ENCODE results near the gene LDB3.
"Not testable (repeated sequence)": the region's sequence is repeated elsewhere in the genome, so short reads cannot be mapped to it uniquely, and the experiment has no call there.

Gene LDB3

DNA sequence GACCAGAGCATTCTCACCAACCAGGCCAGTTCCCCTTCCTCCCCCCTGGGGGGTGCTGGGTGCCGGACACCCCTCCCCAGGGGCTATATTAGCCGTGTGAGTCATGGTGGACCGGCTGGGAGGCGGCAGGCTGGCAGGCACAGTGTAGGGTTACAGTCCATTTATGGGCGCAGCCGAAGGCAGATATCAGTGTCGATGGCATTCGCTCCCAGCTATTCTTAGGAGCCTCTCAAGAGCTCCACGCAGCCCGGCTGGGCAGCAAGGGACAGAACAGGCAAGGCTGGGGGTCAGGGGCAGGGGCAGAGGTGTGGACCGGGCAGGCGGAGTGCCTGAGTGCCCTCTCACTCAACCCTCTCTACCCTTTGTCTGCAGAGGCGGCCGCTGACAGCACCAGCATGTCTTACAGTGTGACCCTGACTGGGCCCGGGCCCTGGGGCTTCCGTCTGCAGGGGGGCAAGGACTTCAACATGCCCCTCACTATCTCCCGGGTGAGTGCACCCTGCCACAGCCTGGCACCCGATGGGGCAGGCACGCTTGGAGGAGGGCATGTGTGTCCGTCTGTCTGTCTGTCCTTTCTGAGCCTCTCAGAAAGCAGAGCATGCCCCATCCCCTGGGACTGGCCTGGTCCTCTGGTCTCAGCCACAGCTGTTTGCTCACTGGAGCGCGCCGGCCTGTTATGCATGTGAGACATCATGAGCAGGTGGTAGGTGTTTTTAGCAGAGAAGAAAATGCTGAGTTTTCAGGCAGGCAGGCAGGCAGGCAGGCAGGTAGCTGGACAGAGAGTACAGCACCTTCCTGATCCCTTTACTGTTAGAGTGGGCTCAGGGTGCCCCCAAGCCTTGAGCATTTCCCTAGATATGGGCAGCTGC lies at the start of gene LDB3:
Gene LDB3, plus strand, starts transcription at position 215 of the 869 bp plus-strand sequence. Its CDS starts 181 bp downstream, at position 396.
- FAIRE-seq: no peak

DNA sequence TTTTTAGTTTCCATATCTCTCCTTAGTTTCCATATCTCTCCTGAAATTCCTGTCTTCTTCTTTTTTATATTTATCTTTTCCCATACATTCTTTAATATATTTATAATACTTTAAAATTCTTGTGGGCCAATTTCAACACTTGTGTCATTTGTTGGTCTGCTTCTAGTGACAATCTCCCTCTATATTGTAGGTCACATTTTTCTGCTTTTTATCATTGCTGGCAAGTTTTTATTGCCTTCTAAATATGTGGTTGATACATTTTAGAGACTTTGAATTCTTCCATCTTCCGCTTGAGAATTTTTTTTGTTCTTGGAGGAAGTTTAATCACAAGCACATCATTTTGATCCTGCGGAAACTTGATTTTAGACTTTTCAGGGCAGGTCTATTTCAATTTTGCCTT lies 40.0 kb upstream of the LDB3 start:
- FAIRE-seq: no peak

DNA sequence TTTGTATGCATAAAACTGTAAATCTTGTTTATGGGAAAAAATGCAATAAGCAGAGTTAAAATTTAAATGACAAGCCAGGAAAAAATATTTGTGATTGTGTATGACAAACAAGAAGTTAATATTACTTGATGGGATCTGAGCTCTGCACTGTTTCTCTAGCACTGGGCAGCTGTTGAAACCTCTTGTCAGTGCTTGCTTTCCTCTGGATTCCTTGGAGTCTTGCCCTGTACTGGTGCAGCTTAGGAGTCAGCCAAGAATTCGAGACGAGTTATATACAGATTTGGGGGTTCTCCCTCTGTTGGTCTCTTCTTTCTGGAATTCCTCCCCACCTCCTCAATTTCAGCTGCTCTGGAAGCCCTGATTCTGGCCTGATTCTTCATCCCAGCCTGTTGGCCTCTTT lies 38.2 kb upstream of the LDB3 start:
- FAIRE-seq: no peak

DNA sequence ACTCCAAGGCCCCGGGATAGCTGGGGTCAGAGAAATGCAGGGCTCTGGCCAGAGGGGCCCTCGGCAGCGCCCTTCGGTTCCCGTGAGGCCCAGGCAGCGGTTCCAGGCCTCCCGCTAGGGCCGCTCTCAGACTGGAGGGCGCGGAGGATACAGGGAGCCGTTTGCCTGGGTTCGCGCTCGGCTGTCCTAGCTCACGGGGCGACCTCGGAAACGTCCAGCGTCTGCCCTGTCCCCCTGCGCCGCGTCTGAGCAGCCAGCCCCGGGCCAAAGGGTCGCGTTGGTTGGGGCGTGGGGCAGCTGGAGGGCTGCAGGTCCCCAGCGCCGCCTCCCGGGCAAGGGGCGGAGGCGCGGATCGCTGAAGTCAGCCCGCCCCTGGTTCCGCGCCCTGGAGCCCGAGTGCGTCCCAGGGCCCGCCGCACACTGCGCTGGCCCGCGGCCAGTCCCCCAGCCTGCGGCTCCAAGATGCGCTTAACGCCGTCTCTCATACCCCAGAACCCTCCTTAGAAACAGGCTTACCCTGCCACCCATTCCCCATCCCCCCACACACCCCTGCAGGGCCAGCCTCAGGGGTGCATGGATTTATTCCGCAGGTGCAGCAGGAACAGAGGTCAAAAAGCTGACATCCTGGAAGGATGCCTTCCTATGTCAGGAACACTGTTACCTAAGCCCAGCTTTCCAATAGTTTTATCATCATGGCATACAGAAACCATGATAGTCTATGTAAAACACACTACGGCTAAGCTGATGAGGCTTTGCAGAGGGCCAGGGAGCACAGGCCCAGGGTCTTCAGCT lies 36.1 kb upstream of the LDB3 start:
- FAIRE-seq: no peak

DNA sequence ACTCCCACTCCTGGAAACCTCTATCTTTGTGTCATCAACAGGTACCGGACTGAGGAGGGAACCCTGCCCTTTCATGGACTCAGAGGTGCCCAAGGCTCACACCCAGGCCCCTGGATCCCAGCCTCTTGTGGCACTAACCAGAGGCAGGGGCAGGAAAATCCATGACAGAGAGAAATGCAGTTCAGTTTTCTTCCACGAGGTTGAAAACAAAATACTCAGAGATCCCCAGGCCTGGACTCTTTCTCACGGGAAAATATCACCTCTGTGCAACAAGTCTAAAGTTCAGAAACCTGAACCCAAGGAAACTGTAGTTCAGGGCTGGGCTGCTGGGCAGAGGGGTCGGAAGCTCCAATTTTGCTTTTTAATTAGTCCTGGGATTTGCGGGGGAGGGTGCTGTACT lies 35.4 kb upstream of the LDB3 start:
- no peak for FAIRE-seq

DNA sequence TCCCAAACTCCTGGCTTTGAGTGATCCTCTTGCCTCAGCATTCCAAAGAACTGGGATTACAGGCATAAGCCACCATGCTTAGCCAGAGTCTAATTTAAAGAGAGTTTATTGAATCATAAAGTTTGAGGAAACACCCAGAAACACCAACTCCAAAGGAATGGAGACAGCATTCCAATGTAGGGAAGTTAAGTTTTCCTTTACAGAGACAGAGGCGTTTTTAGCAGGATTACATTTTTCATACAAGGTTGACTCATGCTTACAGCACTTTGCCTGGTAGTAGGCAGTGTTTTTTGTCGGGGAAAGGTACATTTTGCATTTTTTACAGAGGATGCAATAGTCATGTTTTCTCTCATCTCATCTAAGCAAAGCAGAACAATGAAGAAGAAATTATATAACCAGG lies 32.9 kb upstream of the LDB3 start:
- no peak for FAIRE-seq

GRCh38 chr10:86636311-86636710 lies 32.0 kb upstream of the LDB3 start:
- FAIRE-seq: no peak

DNA sequence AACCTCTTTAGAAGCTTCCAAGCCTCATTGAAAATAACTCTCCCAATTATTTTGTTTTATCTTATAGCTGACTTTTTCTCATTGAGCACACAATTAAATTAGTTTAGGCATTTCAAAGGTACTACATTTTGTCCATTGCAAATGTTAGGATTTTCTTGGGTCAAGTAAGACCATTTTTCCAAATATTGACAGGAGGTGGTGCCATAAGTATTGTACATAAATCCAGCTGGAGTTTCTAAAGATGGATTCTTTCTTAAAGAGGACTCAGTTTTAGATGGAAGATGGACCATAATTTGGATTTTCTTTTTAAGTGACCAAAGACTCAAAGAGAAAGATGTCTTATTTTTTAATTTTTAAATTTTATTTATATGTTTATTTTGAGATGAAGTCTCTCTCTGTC lies 26.3 kb upstream of the LDB3 start:
- no peak for FAIRE-seq

DNA sequence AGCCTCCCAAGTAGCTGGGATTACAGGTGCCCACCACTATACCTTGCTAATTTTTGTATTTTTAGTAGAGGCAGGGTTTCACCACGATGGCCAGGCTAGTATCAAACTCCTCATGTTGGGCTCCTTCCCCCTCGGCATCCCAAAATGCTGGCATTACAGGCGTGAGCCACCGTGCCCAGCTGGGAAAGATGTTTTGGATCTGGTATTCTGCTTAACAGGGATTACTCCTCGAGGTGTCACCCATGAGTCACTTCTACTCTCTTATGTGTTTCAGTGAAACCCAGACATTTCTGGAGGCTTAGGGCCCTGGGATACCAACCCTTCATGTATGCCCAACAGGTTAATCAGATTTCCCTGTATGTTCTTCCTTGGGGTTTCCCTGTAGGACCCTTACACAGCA lies 25.8 kb upstream of the LDB3 start:
- no peak for FAIRE-seq

- no peak for FAIRE-seq
Observed at GRCh38 chr10:86644152-86644793, 24.0 kb upstream of the LDB3 start.

- FAIRE-seq: no peak
Observed at GRCh38 chr10:86644794-86645445, 23.4 kb upstream of the LDB3 start.

DNA sequence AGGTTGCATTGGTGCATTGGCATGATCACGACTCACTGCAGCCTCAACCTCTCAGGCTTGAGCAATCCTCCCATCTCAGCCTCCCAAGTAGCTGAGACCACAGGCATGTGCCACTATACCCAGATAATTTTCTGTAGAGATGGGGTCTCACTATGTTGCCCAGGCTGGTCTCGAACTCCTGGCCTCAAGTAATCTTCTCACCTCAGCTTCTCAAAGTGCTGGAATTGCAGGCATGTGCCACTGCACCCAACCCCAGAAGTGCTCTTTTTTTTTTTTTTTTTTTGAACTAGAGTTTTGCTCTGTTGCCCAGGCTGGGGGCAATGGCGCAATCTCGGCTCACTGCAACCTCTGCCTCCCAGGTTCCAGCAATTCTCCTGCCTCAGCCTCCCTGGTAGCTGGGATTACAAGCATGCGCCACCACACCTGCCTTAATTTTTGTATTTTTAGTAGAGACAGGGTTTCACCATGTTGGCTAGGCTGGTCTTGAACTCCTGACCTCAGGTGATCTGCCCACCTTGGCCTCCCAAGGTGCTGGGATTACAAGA lies 22.6 kb upstream of the LDB3 start:
- FAIRE-seq: not testable (repeated sequence)

- no peak for FAIRE-seq
Observed at GRCh38 chr10:86646532-86646931, 21.8 kb upstream of the LDB3 start.

- FAIRE-seq: no peak
Observed at GRCh38 chr10:86646933-86647332, 21.4 kb upstream of the LDB3 start.

DNA sequence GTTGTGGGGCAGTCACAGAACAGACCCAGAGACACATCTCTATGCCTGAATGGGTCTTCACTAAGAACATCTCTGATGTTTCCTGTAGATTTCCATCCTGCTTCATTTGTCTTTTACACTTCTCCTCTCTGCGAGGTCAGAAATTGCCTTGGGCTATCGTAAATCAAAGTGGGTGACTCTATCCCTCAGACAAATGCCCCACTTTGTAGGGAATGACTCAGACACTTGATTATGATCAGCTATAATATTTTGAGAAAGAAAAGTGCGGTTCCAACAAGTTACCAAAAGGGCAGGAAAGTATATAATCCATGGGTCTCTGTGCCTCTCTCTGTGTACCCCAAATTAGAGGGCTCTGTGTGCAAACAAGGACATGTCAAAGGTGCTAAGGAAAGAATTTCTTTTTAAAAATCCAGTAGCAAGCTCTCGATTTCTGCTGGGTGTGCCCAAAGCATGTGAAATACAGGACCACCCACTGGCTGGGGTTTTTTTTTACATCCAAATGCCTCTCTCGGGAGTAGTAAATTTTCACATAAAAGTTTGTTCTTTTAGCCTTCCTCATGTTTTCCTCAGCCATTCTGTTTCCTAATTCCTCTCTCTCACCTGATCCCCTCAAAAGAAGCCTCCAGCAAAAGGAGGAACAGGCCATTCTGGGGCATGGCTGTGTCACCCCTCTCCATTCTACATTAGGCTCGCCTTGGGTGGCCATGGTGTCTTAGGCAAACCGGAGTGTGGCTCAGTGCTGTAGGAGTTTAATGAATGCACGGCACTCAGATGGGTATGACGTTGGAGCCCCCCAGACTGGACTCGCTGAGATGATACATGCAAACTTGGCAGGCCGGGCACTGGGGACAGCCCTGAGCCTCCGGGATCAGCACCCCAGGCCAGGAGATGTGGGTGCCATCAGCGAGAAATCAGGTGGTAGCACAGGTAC lies 20.3 kb upstream of the LDB3 start:
- FAIRE-seq: no peak

DNA sequence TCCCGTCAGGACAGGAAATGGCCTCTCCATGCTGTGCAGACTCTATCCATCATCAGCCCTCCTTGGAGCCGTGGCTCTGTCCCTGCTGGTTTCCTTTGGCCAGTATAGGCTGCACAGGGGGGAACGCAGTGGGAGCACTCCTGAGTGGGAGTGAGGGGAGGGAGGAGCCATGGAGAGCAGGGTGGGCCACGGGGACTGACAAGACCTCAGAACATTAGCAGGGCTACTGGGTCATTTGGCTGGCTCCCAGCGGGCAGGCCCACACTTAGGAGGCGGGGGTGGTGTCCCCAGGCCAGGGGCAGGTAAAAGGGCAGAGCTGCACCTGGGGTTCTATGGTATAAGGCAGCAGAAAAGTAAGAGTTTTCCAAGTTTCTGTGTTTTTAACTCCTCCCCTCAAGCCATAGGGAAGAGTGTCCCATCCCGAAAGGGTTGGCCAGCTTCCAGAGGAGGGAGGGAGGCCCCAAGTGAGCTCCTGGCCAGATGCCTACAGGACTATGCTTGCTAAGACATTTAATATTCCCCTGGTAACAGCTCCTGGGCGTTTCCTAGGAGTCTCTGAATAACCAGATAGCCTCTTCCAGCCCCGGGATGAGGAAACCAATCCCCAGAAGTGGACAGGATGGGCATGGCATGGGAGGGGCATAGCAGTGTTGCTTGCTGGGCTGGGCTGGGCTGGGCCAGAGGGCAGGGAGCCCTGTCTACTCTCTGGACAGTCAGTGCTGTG lies 19.4 kb upstream of the LDB3 start:
- FAIRE-seq: no peak

- no peak for FAIRE-seq
Observed at GRCh38 chr10:86649471-86650150, 18.7 kb upstream of the LDB3 start.

GRCh38 chr10:86650151-86650550 lies 18.2 kb upstream of the LDB3 start:
- no peak for FAIRE-seq

DNA sequence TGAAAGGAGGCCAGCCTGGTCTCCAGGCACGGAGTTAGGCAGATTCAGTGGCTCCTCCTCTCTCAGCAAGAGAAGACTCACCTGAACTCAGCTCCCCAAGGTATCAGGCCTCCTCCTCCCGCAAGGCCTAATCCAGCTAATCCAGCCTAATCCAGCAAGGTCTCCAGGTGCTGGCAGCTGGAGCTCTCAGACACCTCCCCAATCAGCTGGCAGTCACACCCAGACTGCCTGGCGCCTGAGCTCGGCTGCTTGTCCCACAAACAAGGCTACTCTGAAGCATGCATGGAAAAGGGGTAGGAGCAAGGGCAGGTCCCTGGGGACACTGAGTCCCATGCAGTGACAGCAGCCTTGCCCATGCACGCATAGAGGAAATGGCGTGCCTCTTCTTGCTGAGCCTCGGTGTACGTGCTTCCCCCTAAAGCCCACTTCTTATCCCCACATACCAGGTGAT lies 17.3 kb upstream of the LDB3 start:
- no peak for FAIRE-seq

DNA sequence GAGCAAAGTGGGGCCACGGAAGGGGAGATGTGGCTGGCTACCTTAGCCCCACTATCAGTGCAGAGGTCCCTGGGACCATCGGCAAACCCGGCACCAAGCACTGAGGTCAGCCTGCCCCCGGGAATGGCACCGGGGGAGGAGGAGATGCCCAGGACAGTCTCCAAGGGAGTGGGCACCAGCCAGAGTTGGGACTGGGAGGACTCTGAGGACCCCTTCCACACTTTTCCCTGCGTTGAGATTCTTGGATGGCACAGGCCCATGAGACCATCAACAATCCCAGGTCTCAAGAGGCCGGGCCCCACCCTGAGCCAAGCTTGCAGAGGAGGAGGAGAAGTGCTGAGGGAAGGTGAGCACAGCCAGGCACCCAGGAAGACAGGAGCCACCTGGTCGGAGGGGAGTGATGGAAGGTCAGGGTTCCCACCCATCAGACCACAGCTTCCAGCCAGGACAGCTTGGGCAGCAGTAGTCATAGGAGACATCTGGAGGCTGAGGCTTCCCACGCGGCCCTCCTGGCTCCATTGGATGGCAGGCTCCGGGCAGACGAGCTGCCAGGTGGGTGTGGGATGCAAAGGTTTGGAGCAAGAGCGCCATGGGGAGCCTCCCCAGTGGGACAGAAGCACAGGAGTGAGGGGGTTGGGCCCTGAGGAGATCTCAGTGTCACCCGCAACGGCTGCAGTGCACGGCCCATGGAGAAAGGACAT lies 16.5 kb upstream of the LDB3 start:
- no peak for FAIRE-seq

All from G401.6 (cell line).